OCI-LY1 (cell line): ENCODE results near the gene FOXF2.

ENCODE experiments used
- H2AFZ ChIP-seq: fragments of 200-600 bp; sonication (generic), shearing (Covaris generic); 2 replicates; pipeline ENCODE4 v1.6.0; 2014; ENCODE audit warnings: antibody characterized with exemption, mild to moderate bottlenecking, low read length
- H3F3A ChIP-seq: fragments of 200-600 bp; sonication (generic), shearing (Covaris generic); 2 replicates; pipeline ENCODE4 v1.6.0; 2014; ENCODE audit warnings: mild to moderate bottlenecking, antibody characterized with exemption, low read length, moderate library complexity; ENCODE audit not compliant: insufficient read depth
- H3K27ac ChIP-seq: fragments of 200-600 bp; sonication (generic); 2 replicates; pipeline ENCODE4 v1.5.1; 2014; ENCODE audit warnings: low read length, mixed run types, mild to moderate bottlenecking, low read depth; ENCODE audit not compliant: poor library complexity, severe bottlenecking
- H3K27me3 ChIP-seq: fragments of 200-600 bp; sonication (generic); 2 replicates; pipeline ENCODE4 v1.6.0; 2014; ENCODE audit warnings: antibody characterized with exemption, mild to moderate bottlenecking, low read length, moderate library complexity; ENCODE audit not compliant: insufficient read depth
- H3K36me3 ChIP-seq: fragments of 200-600 bp; sonication (generic); 2 replicates; pipeline ENCODE4 v1.6.1; 2014; ENCODE audit warnings: mild to moderate bottlenecking, antibody characterized with exemption, low read length, moderate library complexity, mixed read lengths; ENCODE audit not compliant: insufficient read depth
- H3K4me1 ChIP-seq: fragments of 200-600 bp; sonication (generic); 2 replicates; pipeline ENCODE4 v1.5.1; 2014; ENCODE audit warnings: mild to moderate bottlenecking, low read length, moderate library complexity; ENCODE audit not compliant: insufficient read depth, severe bottlenecking
- H3K4me2 ChIP-seq: fragments of 200-600 bp; sonication (generic), shearing (Covaris generic); 2 replicates; pipeline ENCODE4 v1.6.1; 2014; ENCODE audit warnings: low read length
- H3K4me3 ChIP-seq: fragments of 200-600 bp; sonication (generic); 2 replicates; pipeline ENCODE4 v1.5.1; 2014; ENCODE audit warnings: low read length, low read depth, mild to moderate bottlenecking, mixed read lengths; ENCODE audit not compliant: poor library complexity, severe bottlenecking
- H3K79me2 ChIP-seq: fragments of 200-600 bp; shearing (Covaris generic); 2 replicates; pipeline ENCODE4 v1.6.1; 2016; ENCODE audit warnings: mixed run types, low read length, mixed read lengths; ENCODE audit not compliant: insufficient read depth
- H3K9ac ChIP-seq: fragments of 200-600 bp; sonication (generic), shearing (Covaris generic); 2 replicates; pipeline ENCODE4 v1.6.1; 2014; ENCODE audit warnings: mild to moderate bottlenecking, low read length, mixed read lengths
- H3K9me2 ChIP-seq: fragments of 200-600 bp; sonication (generic), shearing (Covaris generic); 2 replicates; pipeline ENCODE4 v1.6.1; 2014; ENCODE audit warnings: low read depth, mild to moderate bottlenecking, low read length, mixed read lengths
- H3K9me3 ChIP-seq: fragments of 200-600 bp; shearing (Covaris generic); 2 replicates; pipeline ENCODE4 v1.6.1; 2014; ENCODE audit warnings: low read length, mixed read lengths
- H4K20me1 ChIP-seq: fragments of 200-600 bp; sonication (generic), shearing (Covaris generic); 2 replicates; pipeline ENCODE4 v1.6.0; 2016; ENCODE audit warnings: mild to moderate bottlenecking, low read length; ENCODE audit not compliant: insufficient read depth
- CTCF ChIP-seq: fragments of 200-600 bp; sonication (generic), shearing (Covaris generic); IDR thresholded peaks from 2 replicates; pipeline ENCODE4 v1.5.1; 2017; ENCODE audit warnings: mild to moderate bottlenecking, antibody characterized with exemption, low read length, moderate library complexity, mixed read lengths
- EZH2 ChIP-seq: fragments of 200-600 bp; sonication (generic), shearing (Covaris generic); IDR thresholded peaks from 2 replicates; pipeline ENCODE4 v1.8.0; 2017; ENCODE audit warnings: borderline replicate concordance, mixed run types, mild to moderate bottlenecking, antibody characterized with exemption, low read length, moderate library complexity, mixed read lengths

FOXF2 gene

GRCh38 chr6:1436334-1437306, 47.2 kb downstream of the FOXF2 start:
- H3K9me3 ChIP-seq, result no peaks in the 10 kb centered on the region
- no peaks in the 10 kb centered on the region for H3K4me1 ChIP-seq
- no peak overlapping the region for H3K4me2 ChIP-seq
- no peaks in the 10 kb centered on the region for H3K9me2 ChIP-seq
- no peaks in the 10 kb centered on the region for H4K20me1 ChIP-seq
- H3K27me3 ChIP-seq, result no peaks in the 10 kb centered on the region; the same call in 1 of the 2 replicates
- H3K27ac ChIP-seq, result no peak overlapping the region
- no peaks in the 10 kb centered on the region for H3F3A ChIP-seq
- H3K79me2 ChIP-seq, result no peaks in the 10 kb centered on the region
- TF ChIP-seq CTCF, result peak; percentile 69
- TF ChIP-seq EZH2, result no peak
- H3K36me3 ChIP-seq, result no peaks in the 10 kb centered on the region
- no peak overlapping the region for H2AFZ ChIP-seq
- no peak overlapping the region for H3K4me3 ChIP-seq
- no peak overlapping the region for H3K9ac ChIP-seq

GRCh38 chr6:1437553-1438406, 48.4 kb downstream of the FOXF2 start:
- Histone ChIP-seq H3K4me2 (no peak overlapping the region), H4K20me1 (no peaks in the 10 kb centered on the region), H3K9me2 (no peaks in the 10 kb centered on the region), H3K4me1 (no peaks in the 10 kb centered on the region), H3K79me2 (no peaks in the 10 kb centered on the region), H3K4me3 (no peak overlapping the region), H3K36me3 (no peaks in the 10 kb centered on the region), H2AFZ (no peak overlapping the region), H3K27me3 (no peaks in the 10 kb centered on the region; the same call in 1 of the 2 replicates), H3K9ac (no peak overlapping the region), H3K9me3 (no peaks in the 10 kb centered on the region), H3F3A (no peaks in the 10 kb centered on the region), H3K27ac (no peak overlapping the region)
- no peak for TF ChIP-seq CTCF
- no peak for TF ChIP-seq EZH2

- Histone ChIP-seq H3K4me3 (no peak overlapping the region), H3F3A (no peaks in the 10 kb centered on the region), H3K4me2 (no peak overlapping the region), H3K4me1 (no peaks in the 10 kb centered on the region), H3K9me3 (no peaks in the 10 kb centered on the region), H3K36me3 (no peaks in the 10 kb centered on the region), H3K27me3 (no peaks in the 10 kb centered on the region; the same call in 1 of the 2 replicates), H3K79me2 (no peaks in the 10 kb centered on the region), H3K9me2 (no peaks in the 10 kb centered on the region), H4K20me1 (no peaks in the 10 kb centered on the region), H2AFZ (no peak overlapping the region), H3K27ac (no peak overlapping the region), H3K9ac (no peak overlapping the region)
- TF ChIP-seq EZH2, result no peak
- no peak for TF ChIP-seq CTCF
Observed at GRCh38 chr6:1438471-1438881, 49.1 kb downstream of the FOXF2 start.
